GM18520 (cell line): ENCODE measurements around the gene CACNA1D.

Source experiments
- ATAC-seq: cut with Tn5 transposase; IDR thresholded peaks from one replicate; pipeline ENCODE4 v1.9.1; 2021; ENCODE audit not compliant: unreplicated experiment

The CACNA1D gene

GRCh38 chr3:53525765-53526703, 31.6 kb downstream of the CACNA1D start:
- ATAC-seq: no peak

GRCh38 chr3:53526704-53527055, 32.3 kb downstream of the CACNA1D start:
- ATAC-seq: no peak

- ATAC-seq: no peak
These were observed 35.8 kb downstream of the CACNA1D start for GRCh38 chr3:53530205-53530604.

GRCh38 chr3:53531749-53532148, 37.3 kb downstream of the CACNA1D start:
- ATAC-seq: no peak

GRCh38 chr3:53533472-53533871, 39.1 kb downstream of the CACNA1D start:
- ATAC-seq: no peak

GRCh38 chr3:53534216-53534615, 39.8 kb downstream of the CACNA1D start:
- ATAC-seq: no peak

- ATAC-seq: no peak
These were observed 40.4 kb downstream of the CACNA1D start for GRCh38 chr3:53534676-53535400.

- no peak for ATAC-seq
These were observed 41.9 kb downstream of the CACNA1D start for GRCh38 chr3:53536282-53536681.

- ATAC-seq: no peak
These were observed 49.9 kb downstream of the CACNA1D start for GRCh38 chr3:53544357-53544756.

GRCh38 chr3:53545310-53545995, 51.0 kb downstream of the CACNA1D start:
- ATAC-seq: no peak

- no peak for ATAC-seq
These were observed 51.6 kb downstream of the CACNA1D start for GRCh38 chr3:53545996-53546359.

GRCh38 chr3:53547327-53547726, 52.9 kb downstream of the CACNA1D start:
- no peak for ATAC-seq

- ATAC-seq: no peak
These were observed 55.7 kb downstream of the CACNA1D start for GRCh38 chr3:53550005-53550620.

- no peak for ATAC-seq
These were observed 56.9 kb downstream of the CACNA1D start for GRCh38 chr3:53551324-53551723.

- ATAC-seq: no peak
These were observed 58.3 kb downstream of the CACNA1D start for GRCh38 chr3:53552730-53553129.

- ATAC-seq: no peak
These were observed 58.8 kb downstream of the CACNA1D start for GRCh38 chr3:53553200-53553599.

GRCh38 chr3:53554559-53555067, 60.2 kb downstream of the CACNA1D start:
- ATAC-seq: peak; percentile 74

GRCh38 chr3:53555068-53555588, 60.7 kb downstream of the CACNA1D start:
- peak; percentile 49 for ATAC-seq

- no peak for ATAC-seq
These were observed 72.2 kb downstream of the CACNA1D start for GRCh38 chr3:53566461-53567145.

- no peak for ATAC-seq
These were observed 75.7 kb downstream of the CACNA1D start for GRCh38 chr3:53570081-53570480.
